OCI-LY7 (cell line): ENCODE measurements around the gene PLXNB2. TPM values are rescaled to one million over a fixed set of nuclear protein-coding genes. Genes with fewer than 3 reads are reported as not detected.
A peak's percentile ranks its signal among the peaks of the same experiment; 100 is the strongest.

ENCODE experiments used
- BruUV-seq: library from RNA; stranded (reverse); fragments of 400-500 nt; replicated peaks from 2 replicates; lab custom pipeline; 2021; lab: Mats Ljungman, UMichigan
- CTCF ChIA-PET: fragments of 300-600 bp; sonication (Branson Sonifier 250); formaldehyde crosslinking; loops from one replicate; lab custom pipeline; 2022; ENCODE audit warnings: antibody characterized with exemption; ENCODE audit not compliant: unreplicated experiment; lab: Charles Lee
- POLR2A ChIA-PET: fragments of 300-600 bp; sonication (Branson Sonifier 250); formaldehyde crosslinking; loops from one replicate; lab custom pipeline; 2022; ENCODE audit warnings: antibody characterized with exemption; lab: Charles Lee
- DNase-seq: peaks from one replicate; pipeline ENCODE4 v3.0.0-alpha.2; 2015; ENCODE audit warnings: low spot score
- H2AFZ ChIP-seq: fragments of 200-600 bp; sonication (generic), shearing (Covaris generic); 2 replicates; pipeline ENCODE4 v1.6.1; 2014; ENCODE audit warnings: mild to moderate bottlenecking, antibody characterized with exemption, low read length, moderate library complexity
- H3K27ac ChIP-seq: fragments of 200-600 bp; sonication (generic); 2 replicates; pipeline ENCODE4 v1.5.1; 2014; ENCODE audit warnings: mixed run types, low read depth, mild to moderate bottlenecking, moderate library complexity, low read length, inconsistent platforms; ENCODE audit not compliant: poor library complexity, severe bottlenecking
- H3K36me3 ChIP-seq: fragments of 200-600 bp; sonication (generic); 2 replicates; pipeline ENCODE4 v1.6.1; 2014; ENCODE audit warnings: mild to moderate bottlenecking, antibody characterized with exemption, low read length, moderate library complexity, mixed read lengths; ENCODE audit not compliant: insufficient read depth
- H3K4me1 ChIP-seq: fragments of 200-600 bp; sonication (generic); 2 replicates; pipeline ENCODE4 v1.5.1; 2014; ENCODE audit warnings: mild to moderate bottlenecking, low read length; ENCODE audit not compliant: insufficient read depth, poor library complexity, severe bottlenecking
- H3K4me2 ChIP-seq: fragments of 200-600 bp; sonication (generic); 2 replicates; pipeline ENCODE4 v1.6.1; 2014; ENCODE audit warnings: mild to moderate bottlenecking, low read length
- H3K4me3 ChIP-seq: fragments of 200-600 bp; sonication (generic); 2 replicates; pipeline ENCODE4 v1.5.1; 2014; ENCODE audit warnings: mild to moderate bottlenecking, low read depth, low read length; ENCODE audit not compliant: poor library complexity, severe bottlenecking
- H3K79me2 ChIP-seq: fragments of 200-600 bp; sonication (generic); 2 replicates; pipeline ENCODE4 v1.6.1; 2016; ENCODE audit warnings: low read depth, mild to moderate bottlenecking, low read length, moderate library complexity, mixed read lengths; ENCODE audit not compliant: insufficient read depth
- H3K9me2 ChIP-seq: fragments of 200-600 bp; sonication (generic); 2 replicates; pipeline ENCODE4 v1.6.1; 2016; ENCODE audit warnings: mild to moderate bottlenecking, low read length, mixed read lengths; ENCODE audit not compliant: insufficient read depth
- H3K9me3 ChIP-seq: fragments of 200-600 bp; sonication (generic); 2 replicates; pipeline ENCODE4 v1.6.1; 2014; ENCODE audit warnings: mild to moderate bottlenecking, mixed run types, low read length, mixed read lengths
- H4K20me1 ChIP-seq: fragments of 200-600 bp; sonication (generic); 2 replicates; pipeline ENCODE4 v1.6.1; 2014; ENCODE audit warnings: mild to moderate bottlenecking, antibody characterized with exemption, low read length, moderate library complexity, mixed read lengths; ENCODE audit not compliant: insufficient read depth
- EZH2phosphoT487 ChIP-seq: fragments of 200-600 bp; sonication (generic); IDR thresholded peaks from 2 replicates; pipeline ENCODE4 v1.6.1; 2018; ENCODE audit warnings: low read depth, borderline replicate concordance, mild to moderate bottlenecking, mixed run types, antibody characterized with exemption, low read length, moderate library complexity, mixed read lengths
- intact Hi-C: fragments of 100-400 bp; cut with micrococcal nuclease; formaldehyde crosslinking; loops from one replicate; pipeline ENCODE4 v1.10.0; 2022; ENCODE audit not compliant: unreplicated experiment
- total RNA-seq, 2 experiments: library from RNA; depleted of rRNA in 1 of 2; stranded (reverse); fragments of >200 nt in 1 of 2; shearing (Covaris generic) in 1 of 2; gene quantifications; 2 replicates each; pipeline ENCODE4 v1.2.3, GENCODE V29; 2014 to 2022
- TF ChIP-seq, protein P1 (sequence below): fragments of 200-600 bp; sonication (generic); conservative IDR thresholded peaks from 2 replicates; pipeline ENCODE4 v1.5.1; 2014; ENCODE audit warnings: mild to moderate bottlenecking, antibody characterized with exemption, low read length, moderate library complexity, mixed read lengths

Gene PLXNB2
- total RNA-seq, 2 experiments from 2014 or later: 10.7 to 39.2 TPM

DNA sequence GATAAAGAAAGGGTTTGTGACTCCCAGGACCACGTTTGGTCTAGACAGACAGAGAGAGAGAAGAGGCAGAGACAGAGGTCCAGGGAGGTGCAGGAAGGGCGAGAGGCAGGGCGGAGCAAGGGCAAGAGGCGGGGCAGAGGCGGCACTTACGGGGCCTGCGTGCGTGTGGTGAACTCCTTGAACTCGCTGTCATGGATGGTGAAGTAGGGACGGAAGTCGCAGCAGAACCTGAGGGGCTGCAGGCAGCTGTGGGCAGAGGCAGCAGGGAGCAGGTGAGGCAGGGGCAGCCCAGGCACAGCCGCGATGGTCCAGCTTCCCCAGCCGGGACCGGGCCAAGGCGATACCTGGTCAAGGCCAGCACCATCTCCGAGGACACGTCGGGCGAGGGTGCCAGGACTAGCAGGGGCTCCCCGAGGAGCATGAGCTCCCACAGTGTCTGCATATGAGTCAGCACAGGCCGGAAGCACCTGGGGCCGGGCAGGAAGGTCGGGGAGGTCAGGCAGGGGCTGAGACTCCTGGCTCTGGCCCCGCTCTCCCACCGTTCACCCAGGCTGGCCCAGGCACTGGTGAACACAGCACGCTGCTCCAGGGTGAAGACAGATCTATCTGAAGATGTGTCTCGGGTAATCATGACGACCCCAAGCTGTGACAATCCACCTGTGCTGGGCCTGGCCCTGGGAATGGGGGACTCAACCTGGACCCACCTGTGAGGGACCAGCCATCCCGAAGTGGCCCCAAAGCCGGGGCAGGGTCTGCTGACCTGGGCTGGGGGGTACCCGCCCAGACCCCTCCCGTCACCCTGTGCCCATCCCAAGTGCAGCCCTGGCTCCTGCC is 7.2 kb upstream of the PLXNB2 start:
- peak; percentile 93 for DNase-seq
- no peak overlapping the region for H2AFZ ChIP-seq
- no peak for TF ChIP-seq EZH2phosphoT487
- peak overlapping the region; percentile 91 for H3K27ac ChIP-seq
- intact Hi-C loops: loop anchor here (1.0 to 5.0 kb wide), 3 partner anchors 13 to 122 kb away; partner anchors contain the start of gene DENND6B
- no peaks in the 10 kb centered on the region for H3K79me2 ChIP-seq
- no peaks in the 10 kb centered on the region for H3K36me3 ChIP-seq
- ChIA-PET POLR2A (interaction anchor here (1.2 to 2.6 kb wide), 2 partner anchors 11 to 38 kb away, joined by 4 to 10 read pairs; no protein-coding TSS in a partner anchor), CTCF (interaction anchor here (0.6 to 1.2 kb wide), 2 partner anchors 11 to 42 kb away, joined by 3 to 10 read pairs; no protein-coding TSS in a partner anchor)
- peak overlapping the region; percentile 96 for H3K4me2 ChIP-seq
- no TSS peak for BruUV-seq
- peak overlapping the region; percentile 71 for H3K4me3 ChIP-seq
- no peaks in the 10 kb centered on the region for H3K9me2 ChIP-seq
- H3K4me1 ChIP-seq: peaks cover 64% of the 10 kb centered on the region
- H4K20me1 ChIP-seq: no peaks in the 10 kb centered on the region
- H3K9me3 ChIP-seq: no peaks in the 10 kb centered on the region

DNA sequence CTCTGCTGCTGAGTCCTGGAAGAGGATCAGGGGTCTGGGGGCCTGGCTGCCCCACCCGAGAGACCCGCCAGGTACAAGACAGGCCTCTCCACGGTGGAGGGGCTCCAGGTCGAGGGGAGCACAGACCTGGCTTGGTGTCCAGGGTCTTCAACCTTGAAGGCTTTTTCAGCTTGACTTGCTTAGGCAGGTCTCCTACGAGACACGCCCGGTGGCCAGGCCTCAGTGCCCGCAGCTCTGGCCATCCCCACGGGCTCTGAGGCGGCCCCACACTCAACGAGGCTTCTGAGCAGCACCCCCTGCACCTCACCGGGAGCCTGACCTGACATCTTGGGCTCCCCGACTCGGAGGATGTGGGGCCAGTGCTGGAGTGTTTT is 6.6 kb upstream of the PLXNB2 start:
- Histone ChIP-seq H2AFZ (no peak overlapping the region), H3K9me2 (no peaks in the 10 kb centered on the region), H3K9me3 (no peaks in the 10 kb centered on the region), H3K79me2 (no peaks in the 10 kb centered on the region), H4K20me1 (no peaks in the 10 kb centered on the region), H3K27ac (peak overlapping the region; percentile 91), H3K4me1 (peaks cover 63% of the 10 kb centered on the region), H3K4me3 (peak overlapping the region; percentile 71), H3K4me2 (peak overlapping the region; percentile 96), H3K36me3 (no peaks in the 10 kb centered on the region)
- intact Hi-C loops: loop anchor here (1.0 kb wide), 2 partner anchors 13 to 22 kb away; partner anchors contain the start of gene DENND6B
- ChIA-PET POLR2A (interaction anchor here (2.6 kb wide), 1 partner anchor 10 kb away, joined by 10 read pairs; no protein-coding TSS in a partner anchor), CTCF (interaction anchor here (0.6 kb wide), 1 partner anchor 41 kb away, joined by 10 read pairs; no protein-coding TSS in a partner anchor)
- BruUV-seq: TSS peak; percentile 59
- TF ChIP-seq EZH2phosphoT487: no peak
- TF ChIP-seq, protein P1, sequence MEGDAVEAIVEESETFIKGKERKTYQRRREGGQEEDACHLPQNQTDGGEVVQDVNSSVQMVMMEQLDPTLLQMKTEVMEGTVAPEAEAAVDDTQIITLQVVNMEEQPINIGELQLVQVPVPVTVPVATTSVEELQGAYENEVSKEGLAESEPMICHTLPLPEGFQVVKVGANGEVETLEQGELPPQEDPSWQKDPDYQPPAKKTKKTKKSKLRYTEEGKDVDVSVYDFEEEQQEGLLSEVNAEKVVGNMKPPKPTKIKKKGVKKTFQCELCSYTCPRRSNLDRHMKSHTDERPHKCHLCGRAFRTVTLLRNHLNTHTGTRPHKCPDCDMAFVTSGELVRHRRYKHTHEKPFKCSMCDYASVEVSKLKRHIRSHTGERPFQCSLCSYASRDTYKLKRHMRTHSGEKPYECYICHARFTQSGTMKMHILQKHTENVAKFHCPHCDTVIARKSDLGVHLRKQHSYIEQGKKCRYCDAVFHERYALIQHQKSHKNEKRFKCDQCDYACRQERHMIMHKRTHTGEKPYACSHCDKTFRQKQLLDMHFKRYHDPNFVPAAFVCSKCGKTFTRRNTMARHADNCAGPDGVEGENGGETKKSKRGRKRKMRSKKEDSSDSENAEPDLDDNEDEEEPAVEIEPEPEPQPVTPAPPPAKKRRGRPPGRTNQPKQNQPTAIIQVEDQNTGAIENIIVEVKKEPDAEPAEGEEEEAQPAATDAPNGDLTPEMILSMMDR: no peak
- no peak for DNase-seq

DNA sequence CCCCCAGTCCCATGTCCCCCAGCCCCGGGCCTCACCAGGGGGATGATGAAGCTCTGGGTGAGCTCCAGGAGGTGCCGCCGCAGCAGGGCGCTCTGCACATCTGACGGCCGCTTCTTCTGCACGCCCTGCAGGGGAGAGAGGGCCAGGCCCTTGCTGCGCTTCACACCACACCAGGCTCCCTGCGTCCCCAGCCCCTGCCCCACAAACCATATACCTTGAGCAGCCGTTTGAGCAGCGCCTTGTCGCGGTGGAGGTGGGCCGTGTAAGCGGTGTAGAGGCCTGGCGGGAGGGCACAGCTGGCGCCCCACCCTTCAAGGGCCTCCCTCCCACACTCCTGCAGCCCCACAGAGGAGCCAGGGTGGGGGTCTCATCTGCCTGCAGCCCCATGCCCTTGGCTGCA is 6.2 kb upstream of the PLXNB2 start:
- peaks cover 63% of the 10 kb centered on the region for H3K4me1 ChIP-seq
- no TSS peak for BruUV-seq
- H2AFZ ChIP-seq: no peak overlapping the region
- no peaks in the 10 kb centered on the region for H4K20me1 ChIP-seq
- peak overlapping the region; percentile 96 for H3K4me2 ChIP-seq
- TF ChIP-seq EZH2phosphoT487: no peak
- TF ChIP-seq, protein P1: no peak
- no peaks in the 10 kb centered on the region for H3K9me2 ChIP-seq
- peak; percentile 47 for DNase-seq
- no peaks in the 10 kb centered on the region for H3K79me2 ChIP-seq
- intact Hi-C loops: no loop called here
- H3K27ac ChIP-seq: peak overlapping the region; percentile 91
- peak overlapping the region; percentile 71 for H3K4me3 ChIP-seq
- POLR2A ChIA-PET: interaction anchor here (2.6 kb wide), 1 partner anchor 9 kb away, joined by 10 read pairs; no protein-coding TSS in a partner anchor
- CTCF ChIA-PET: interaction anchor here (0.6 kb wide), 1 partner anchor 41 kb away, joined by 10 read pairs; no protein-coding TSS in a partner anchor
- no peaks in the 10 kb centered on the region for H3K9me3 ChIP-seq
- H3K36me3 ChIP-seq: no peaks in the 10 kb centered on the region
